Measurements from ENCODE around the gene MED13L.

DNA sequence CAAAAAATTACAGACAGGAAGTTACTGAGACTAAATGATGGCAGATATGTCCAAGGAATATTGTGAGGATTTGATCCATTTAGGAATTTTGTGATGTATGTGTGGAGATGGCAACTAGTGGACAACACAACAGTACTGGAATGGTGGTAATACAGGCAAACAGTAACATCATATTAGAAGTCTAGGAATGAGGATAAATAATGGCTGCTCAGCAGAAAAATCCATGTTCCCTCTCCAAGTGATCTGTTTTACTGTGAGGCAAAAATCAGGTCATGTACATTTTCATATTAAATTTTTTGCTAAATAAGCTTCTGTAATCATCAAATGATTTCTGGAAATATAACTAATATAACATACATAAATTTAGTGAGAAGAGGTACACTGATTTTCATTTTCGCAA, 108.4 kb downstream of the MED13L start:
- TF ChIP-seq, protein P1, sequence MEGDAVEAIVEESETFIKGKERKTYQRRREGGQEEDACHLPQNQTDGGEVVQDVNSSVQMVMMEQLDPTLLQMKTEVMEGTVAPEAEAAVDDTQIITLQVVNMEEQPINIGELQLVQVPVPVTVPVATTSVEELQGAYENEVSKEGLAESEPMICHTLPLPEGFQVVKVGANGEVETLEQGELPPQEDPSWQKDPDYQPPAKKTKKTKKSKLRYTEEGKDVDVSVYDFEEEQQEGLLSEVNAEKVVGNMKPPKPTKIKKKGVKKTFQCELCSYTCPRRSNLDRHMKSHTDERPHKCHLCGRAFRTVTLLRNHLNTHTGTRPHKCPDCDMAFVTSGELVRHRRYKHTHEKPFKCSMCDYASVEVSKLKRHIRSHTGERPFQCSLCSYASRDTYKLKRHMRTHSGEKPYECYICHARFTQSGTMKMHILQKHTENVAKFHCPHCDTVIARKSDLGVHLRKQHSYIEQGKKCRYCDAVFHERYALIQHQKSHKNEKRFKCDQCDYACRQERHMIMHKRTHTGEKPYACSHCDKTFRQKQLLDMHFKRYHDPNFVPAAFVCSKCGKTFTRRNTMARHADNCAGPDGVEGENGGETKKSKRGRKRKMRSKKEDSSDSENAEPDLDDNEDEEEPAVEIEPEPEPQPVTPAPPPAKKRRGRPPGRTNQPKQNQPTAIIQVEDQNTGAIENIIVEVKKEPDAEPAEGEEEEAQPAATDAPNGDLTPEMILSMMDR (conservative IDR thresholded peaks at IDR 0.05; ENCODE audit: low read length), result no peak
- no peak for TF ChIP-seq EZH2phosphoT487 (IDR thresholded peaks at IDR 0.05; ENCODE audit: borderline replicate concordance, low read depth, low read length)

Data from OCI-LY7 (cell line).